Stimulated activated CD8-positive, alpha-beta memory T cell treated with anti-CD3 and anti-CD28 coated beads, Interleukin-15, amount 100 ng/mL, for 1 hour (primary cell): Measurements from ENCODE around the gene ZHX3.

Experiments
- DNase-seq: peaks from one replicate; pipeline ENCODE4 v3.0.0-alpha.2; 2020; ENCODE audit warnings: low read depth

Gene ZHX3

DNA sequence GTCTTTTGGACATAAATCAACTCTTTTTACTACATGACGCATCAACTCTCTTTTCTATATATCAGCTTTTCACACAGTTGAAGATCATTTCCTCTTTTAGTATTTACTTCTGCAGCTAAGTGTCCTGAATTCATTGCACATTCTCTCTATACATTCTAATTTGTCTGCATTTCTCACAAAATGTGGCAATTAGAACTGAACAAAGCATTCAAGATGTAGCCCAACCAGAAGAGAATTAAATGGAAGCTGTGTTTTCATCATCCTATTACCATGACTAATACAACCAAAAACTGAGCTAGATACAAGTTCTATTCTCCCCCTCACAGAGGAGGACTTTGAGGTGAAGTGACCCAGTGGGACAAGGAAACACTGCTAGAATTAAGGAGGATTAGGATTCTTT, 93.2 kb downstream of the ZHX3 start:
- no peak for DNase-seq

DNA sequence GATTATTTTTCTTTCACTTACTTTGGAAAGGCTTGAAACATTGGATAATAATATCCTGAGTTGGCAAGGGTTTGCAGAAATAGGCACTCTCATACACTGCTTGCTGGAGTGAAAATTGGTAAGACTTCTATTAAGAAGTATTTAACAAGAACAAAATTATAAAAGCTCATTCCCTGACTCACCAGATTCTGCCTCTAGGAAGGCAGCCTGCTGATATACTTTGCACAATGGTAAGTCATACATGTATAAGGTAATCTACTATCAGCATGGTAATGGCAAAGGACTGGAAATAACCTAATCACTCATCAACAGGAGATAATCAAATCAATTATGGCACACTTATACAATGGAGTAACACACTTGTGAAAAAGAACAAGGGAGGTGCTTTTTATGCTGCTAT, 94.4 kb downstream of the ZHX3 start:
- no peak for DNase-seq

DNA sequence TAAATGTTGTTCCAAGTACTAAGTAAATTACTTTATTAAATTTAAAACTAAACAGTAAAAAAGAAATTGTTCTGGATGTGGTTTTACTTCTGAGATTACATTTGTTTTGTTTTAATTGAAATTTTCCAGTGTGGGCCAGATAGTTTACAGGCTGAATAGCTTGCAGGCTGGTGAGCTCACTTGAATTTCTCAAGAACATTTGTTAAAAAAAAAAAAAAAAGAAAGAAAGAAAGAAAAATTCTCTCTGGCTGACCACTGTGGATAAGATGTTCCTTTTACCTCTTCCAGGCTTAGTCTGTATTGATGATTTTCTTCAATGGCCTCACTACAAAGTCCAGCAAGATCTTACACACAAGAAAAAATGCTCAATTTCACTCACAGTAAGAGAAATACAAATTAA, 94.8 kb downstream of the ZHX3 start:
- no peak for DNase-seq

DNA sequence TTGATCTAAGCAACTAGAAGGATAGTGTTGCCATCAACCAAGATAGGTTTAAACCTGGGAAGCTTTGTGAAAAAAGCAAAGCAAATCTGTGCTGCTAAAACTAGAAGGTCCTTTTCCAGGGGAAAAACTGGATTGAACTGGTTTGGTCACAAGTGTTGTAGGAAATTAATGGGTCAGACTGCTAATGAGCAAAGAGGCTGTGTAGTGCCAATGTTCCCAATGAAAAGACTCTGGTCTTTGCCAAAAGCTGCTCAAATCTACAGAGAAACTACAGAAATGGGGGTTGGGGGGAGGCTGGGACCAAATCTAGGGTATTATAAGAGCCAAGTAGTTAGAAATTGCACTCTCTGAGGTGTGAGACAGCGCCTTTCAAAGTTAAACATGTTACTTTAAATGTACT, 95.2 kb downstream of the ZHX3 start:
- DNase-seq: no peak

DNA sequence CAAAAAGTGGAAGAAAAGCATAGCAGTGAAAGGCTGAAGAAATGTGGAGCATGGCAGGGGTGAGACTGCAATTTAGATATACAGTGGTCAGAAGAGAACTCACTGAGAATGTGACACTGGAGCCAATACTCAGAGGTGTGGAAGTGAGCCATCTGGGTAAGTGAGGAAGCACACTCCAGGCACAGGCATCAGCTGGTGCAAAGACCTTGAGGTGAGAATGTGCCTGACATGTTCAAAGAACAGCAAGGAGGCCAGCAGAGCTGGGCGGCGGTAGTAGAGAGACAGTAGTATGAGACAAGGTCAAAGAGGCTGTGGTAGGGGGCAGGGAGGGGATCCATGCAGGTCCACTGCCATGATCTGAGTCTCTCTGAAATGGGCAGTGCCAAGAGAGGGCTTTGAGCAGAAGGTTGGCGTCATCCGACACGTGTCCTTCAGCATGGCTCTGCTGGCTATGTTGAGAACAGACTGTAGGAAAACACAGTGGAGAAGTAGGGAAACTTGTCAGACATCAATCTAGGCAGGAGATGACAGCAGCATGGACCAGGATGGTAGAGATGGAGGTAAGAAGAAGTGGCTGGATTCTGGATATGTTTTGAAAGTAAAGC, 95.8 kb downstream of the ZHX3 start:
- DNase-seq: no peak

DNA sequence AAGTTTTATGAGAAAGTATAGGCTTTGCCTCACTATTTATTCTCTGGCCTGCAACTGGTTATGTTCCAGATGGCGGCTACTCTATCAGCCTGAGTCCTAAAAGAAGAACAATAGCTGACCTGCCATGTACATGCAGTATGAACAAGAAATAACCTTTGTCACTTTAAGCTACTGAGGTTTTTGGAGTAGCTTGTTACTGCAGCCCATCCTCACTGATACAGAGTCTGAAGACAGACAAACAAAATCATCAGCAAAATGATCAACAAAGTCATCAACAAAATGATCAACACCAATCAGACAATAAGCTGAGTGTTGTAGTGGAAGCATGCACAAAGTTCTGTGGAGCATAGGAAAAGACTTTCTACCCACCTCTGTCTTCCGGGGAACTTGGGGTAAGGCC, 97.7 kb downstream of the ZHX3 start:
- DNase-seq: no peak

DNA sequence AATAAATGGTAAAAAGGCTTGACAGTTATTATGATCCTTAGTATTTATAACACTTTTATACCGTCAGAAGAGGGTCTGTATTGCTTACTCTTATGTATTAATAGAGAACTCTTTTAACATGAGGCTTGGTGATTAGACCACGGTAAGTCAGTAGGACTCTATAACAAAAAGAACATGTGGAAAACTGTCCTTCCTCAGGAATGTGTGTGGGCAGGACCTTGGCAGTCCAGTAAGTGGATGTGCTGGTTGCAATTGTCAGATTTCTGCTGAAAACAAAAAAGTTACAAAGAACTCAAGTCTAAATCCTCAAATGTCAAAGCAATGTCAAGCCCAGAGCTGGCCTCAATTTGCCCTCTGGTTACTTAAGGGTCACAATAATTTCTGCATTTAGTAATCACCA, 99.1 kb downstream of the ZHX3 start:
- no peak for DNase-seq

DNA sequence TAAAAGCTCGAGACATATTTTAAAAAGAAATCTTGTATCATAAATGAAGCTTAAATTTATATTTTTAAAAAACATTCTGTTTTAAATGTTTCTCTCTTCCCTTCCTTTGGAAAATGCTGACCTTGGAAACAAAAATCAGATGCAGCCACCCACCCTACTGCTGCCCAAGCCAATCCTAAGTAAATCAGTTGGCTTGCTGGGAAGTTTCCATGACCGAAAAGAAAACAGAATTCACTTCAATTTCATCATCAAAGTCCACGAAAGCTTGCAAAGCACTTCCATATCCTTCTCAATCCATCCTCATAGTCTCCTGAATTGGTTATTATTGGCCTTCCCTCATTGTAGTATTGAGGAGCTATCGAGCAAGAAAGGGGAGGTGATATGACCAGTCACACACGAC, 100.1 kb downstream of the ZHX3 start:
- no peak for DNase-seq

DNA sequence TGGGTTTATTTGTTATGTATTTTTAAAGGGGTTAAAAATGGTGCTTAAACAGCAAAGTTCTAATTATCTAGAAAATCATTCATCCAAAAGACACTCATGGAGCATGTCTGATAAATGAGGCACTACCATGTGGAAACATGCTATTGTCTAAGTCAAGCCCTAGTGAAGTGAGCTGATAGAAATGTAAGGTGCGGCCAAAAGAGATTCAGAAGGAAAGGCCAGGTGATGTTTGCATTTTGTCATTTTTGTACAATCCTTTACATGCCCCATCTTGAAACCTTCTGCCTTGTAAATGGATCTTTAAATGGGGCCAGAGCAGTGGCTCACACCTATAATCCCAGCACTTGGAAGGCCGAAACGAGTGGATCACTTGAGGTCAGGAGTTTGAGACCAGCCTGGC, 102.9 kb downstream of the ZHX3 start:
- no peak for DNase-seq

DNA sequence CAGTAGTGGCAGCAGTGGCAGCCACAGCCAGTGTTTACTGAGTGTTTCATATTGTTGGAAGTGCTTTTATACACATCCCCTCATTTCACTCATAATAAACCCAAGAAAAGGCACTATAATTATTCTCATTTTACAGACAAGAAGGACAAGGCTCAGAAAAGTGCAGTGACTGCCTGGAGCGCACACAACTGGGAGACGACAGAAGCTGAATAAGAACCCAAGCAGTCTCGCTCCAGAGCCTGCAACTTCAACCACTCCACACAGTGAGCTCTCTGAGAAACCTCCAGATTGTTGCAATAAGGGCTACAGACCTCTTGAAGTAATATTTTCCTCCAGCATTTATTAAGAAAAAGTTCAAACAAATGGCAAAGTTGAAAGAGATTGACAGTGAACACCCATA, 103.3 kb downstream of the ZHX3 start:
- no peak for DNase-seq

DNA sequence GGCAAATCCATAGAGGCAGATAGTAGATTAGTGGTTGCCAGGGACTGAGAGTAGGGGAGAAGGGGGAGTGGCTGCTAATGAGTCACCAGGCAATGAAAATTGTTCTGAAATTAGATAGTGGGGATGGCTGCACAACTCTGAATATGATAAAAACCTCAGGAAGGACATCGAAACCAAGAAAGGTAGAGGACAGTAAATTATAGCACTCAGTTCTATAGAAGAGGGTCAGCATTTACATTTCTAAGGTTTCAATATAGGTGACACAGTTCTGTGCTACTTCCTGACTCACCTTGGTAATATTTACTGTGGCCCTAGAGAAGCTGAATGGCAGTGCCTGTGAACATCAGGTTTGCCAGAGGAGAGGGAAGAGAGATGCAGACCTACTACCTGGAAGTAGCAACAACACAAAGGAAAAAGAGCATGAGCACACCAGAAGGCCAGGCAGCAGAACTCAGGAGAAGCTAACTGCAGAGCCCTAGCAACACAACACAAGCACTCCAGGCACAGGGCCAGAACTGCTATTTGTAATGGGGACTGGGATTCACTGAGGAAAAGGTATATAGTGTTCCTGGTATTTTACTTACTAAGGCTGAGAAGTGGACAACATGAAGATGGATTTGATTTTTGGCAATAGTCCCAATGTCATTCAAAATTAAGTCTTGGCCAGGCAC, 104.2 kb downstream of the ZHX3 start:
- DNase-seq: no peak

DNA sequence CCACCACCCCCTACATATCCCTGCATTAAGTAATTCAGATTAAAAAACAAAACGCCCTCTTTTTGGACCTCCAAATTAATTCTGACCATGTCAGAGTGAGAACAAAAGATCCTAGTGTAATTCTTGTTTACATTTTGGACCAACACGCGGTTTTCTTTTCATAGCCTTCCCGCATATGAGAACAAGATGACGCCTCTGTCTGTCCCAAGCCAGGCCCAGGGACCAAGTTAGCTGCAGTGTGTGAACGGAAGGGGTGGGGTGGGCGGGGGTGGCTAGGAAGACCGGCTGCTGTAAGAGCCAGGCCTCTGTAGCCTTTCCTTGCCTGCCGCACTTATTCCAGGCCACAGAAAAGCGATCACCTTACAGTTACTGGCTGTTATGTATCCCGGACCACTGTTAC, 112.2 kb downstream of the ZHX3 start:
- no peak for DNase-seq

DNA sequence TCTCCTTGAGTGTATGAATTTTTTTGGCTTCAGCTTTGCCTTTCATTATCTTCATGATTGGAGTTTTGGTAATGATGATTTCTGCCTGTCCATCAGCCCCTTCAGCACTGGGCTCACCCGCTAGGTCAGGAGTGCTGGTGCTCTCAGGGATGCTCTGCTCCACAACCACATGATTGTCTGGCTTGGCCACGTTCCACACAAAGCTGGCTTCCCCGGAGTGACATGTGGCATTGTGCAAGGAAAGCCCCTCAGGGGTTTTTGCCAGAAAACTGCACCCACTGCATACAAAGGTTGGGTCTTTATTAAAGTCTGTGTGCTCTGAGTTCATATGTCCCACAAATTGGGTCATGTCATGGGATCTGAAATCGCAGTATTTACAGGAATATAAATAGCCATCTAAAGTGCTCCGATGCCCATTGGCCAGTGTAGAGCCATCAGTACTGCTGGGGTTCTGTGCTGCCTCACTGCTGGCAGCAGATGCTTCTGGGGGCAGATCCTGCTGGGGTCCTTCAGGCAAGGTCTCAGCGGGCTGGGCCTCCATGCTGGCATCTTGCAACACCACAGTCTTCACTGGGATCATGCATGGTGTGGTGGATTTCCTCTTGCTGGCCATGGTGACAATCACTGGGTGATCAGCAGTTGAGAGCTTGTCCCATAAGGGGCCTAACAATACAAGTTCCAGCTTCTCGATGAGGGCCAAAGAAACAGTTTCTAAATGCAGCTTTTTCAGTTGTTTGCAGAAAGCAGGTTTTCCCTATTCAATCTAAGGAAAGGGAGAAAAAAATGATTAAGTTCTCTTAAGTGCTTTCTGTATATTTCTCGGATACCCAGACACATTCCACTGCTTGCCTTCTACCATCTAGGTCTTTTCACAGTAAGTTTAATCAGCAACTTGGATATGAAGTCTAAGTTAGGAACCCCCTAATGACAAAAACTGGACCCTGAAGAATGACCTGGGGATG, 112.9 kb downstream of the ZHX3 start:
- no peak for DNase-seq

DNA sequence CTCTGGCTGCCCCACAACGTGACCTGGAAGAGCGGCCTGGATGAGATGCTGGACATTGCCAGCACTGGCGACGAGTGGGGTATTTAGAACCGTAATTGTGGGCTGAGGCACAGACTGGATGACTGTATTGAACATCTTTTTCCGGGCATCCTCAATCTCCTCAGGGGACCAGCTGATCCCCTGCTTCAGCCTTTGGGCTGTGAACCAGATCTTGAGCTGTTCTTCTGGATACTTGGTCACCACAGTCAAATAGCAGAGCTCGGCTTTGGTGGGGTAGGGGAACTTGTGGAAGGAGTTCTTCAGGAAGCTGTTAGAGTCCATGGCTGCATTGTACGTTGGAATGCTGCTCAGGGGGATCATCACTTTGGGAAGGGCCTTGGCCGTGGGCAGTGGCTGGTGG, 113.9 kb downstream of the ZHX3 start:
- DNase-seq: no peak

DNA sequence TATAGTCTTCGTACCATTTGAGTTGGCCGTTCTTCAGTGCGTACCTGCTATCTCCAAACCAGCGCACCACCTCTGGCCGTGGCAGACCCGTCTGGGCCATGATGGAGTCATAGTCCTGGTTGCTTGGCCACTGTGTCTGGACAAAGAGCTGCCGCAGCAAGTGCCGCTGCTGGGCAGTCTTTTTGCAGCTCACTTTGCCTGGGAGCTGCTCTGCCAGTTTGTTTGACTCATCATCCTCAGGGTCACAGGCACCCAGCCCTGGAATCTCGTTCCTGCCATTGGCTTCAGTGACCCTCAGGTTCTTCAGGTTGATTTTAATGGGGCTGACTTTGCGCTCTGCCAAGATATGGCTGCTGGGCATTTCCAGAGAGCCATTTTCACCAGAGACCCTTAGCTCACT, 115.1 kb downstream of the ZHX3 start:
- DNase-seq: no peak

DNA sequence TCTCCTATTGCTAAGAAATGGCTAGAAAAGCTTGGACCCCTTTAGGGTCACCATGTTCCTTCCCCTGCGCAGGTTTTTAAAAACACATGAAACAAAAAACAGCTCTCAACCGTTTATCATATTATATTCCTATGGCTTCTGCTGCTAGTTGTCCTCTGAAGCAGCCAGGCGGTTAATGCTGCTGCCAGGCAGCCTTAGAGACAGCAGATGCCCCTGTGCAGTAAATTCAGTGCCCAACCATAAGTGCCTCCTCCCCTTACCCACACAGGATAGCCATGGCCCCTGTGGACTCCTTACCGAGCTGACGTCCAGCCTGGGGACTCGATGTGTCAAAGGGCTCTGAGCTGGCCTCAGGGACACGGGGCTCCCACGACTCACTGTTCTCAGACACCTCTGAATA, 115.8 kb downstream of the ZHX3 start:
- DNase-seq: no peak

DNA sequence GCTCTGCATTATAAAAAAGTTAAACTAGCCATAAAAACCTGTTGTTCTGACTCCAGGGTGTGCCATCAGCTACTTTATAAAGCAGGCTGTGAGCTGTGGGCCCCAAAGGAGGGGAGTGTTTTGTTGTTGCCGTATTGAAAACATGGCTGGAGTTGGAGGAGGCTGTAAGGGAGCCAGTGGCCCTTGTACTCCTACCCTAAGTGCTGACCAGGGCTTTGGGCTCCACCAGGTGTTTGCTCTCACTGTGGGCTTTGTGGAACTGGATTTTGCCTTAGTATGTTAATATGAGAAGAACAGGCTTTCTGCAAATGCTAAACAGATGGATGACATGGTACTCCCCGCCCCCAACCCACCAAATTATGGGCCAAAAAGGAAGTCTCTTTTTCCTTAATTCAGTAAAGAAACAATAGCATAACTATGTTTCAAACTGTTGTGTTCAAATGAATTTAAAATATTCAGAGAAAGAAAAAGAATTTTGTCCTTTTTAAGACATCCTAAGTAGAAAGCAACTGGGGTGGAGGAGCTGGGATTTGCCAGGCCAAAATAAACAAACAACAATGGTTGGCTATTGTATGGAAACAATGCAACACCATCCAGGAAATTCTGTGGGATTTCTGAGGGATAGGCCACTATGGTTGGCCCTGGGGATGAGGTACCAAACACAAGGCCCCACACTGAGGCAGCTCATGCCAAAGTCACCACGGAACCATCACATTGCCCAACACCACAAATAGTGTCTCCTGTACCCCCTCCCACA, 116.9 kb downstream of the ZHX3 start:
- DNase-seq: no peak

DNA sequence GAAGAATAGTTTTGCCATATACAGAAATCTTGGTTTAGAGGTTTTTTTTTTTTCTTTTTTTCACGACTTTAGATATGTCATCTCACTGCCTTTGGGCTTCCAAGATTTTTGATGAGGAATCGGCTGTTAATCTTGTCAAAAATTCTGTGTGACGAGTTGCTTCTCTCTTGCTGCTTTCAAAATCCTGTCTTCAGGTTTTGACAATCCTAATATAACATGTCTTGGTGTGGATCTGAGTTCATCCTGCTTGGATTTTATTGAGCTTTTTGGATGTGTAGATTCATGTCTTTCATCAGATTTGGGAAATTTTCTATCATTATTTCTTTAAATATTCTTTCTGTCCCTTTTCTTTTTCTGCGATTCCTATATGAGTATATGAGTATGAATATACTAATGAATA, 119.1 kb downstream of the ZHX3 start:
- DNase-seq: no peak

DNA sequence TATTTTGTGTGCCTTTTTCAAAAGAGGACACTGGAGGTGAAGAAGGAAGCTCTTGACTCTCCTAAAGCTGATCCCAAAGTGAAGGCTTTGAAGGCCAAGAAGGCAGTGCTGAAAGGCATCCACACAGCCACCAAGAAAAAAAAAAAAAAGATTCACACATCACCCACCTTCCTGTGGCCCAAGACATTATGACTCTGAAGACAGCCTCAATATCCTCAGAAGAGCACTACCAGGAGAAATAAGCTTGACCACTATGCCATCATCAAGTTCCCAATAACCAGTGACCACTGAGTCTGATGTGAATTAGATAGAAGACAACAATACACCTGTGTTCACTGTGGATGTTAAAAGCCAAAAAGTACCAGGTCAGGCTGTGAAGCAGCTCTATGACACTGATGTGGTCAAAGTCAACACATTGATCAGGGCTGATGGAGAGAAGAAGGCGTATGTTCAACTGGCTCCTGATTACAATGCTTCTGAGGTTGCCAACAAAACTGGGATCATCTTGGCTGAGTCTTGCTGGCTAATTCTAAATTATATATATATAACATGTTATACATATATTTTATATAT, 120.8 kb downstream of the ZHX3 start:
- DNase-seq: no peak

DNA sequence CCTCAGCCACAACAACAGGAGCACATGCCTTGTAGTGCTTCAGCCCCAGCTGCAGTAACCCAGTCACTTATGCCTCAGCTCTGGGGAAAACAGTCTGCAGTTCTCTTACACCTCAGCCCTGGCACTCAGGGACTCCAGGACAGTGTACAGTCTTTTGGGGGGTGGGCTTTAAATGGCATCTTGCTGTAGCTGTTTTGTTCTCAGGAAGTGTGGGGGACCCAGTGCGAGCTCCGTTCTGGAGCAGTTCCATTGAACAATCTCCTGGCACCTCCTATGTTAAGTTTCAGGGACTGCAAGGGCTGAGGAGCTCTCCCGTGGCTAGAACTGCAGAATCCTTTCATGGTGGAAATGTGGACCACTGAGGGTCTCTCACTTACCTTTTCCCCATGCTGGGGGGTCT, 125.0 kb downstream of the ZHX3 start:
- no peak for DNase-seq

DNA sequence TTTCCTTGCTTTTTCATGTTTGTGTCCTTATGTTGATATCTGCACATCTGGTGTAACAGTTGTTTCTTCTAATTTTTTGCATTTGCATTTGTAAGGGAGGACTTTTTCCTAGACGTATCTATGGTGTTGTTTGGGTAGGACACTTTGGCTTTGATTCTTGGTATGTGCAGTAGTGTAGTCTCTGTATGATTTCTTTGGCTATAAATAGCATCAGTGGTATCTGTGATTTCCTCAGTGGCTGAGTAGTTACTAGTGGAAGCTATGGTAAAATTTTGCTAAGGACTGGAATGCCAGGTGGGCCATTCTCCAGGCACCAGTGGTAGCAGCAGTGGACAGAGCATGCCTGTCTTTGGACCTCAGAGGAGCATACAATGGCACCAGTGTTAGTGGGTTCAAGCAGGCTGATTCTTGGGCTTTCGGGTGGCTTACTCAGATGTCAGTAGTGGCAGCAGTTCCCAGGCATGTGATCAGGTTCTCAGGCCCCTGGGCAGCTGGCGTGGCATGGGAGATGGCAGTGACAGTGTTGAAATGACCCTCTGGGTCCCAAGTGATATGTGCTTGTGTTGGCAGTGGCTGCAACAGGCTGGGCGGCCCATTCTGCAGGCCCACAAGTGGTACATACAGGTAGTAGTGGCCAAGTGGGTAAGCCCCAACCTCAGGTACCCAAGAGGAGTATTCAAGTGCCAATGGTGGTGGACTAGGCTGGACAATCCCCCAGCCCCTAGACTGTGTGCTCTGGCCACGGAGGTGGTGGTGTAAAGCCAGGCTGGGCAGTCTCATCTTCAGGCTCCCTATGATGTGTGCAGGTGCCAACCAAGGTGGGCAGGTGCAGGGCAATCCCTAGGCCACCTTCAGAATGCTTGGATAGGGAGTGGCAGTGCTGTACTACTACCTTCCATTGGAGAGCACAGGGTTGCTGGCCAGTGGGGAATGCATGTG, 125.7 kb downstream of the ZHX3 start:
- no peak for DNase-seq
